WTC11 (cell line): ENCODE data around the gene RCN1. TPM values are rescaled to one million over a fixed set of nuclear protein-coding genes. Genes with fewer than 3 reads are reported as not detected.

ENCODE experiments used
- ATAC-seq: fragments of 200-7000 bp; cut with Tn5 transposase; 2 replicates; pipeline ENCODE4 v1.10.0; 2021; ENCODE audit warnings: mild to moderate bottlenecking, moderate library complexity
- CTCF ChIA-PET: fragments of 300-600 bp; sonication (Branson Sonifier 250); formaldehyde crosslinking; loops from one replicate; lab custom pipeline; 2021; ENCODE audit warnings: antibody characterized with exemption; lab: Charles Lee
- POLR2A ChIA-PET: fragments of 350-600 bp; sonication (Branson Sonifier 250); formaldehyde crosslinking; loops from one replicate; lab custom pipeline; 2021; ENCODE audit warnings: antibody characterized with exemption; lab: Charles Lee
- DNase-seq: peaks from one replicate; pipeline ENCODE4 v3.0.0; 2021; ENCODE audit warnings: low spot score
- H3K27ac Mint-ChIP-seq: 2 replicates; pipeline ENCODE4 v1.8.0; 2021; ENCODE audit warnings: mixed read lengths
- H3K27me3 Mint-ChIP-seq: 2 replicates; pipeline ENCODE4 v1.8.0; 2021; ENCODE audit warnings: low read depth, mild to moderate bottlenecking, moderate library complexity, mixed read lengths
- H3K36me3 Mint-ChIP-seq: 2 replicates; pipeline ENCODE4 v1.8.0; 2021; ENCODE audit warnings: mixed read lengths
- H3K4me1 Mint-ChIP-seq: 2 replicates; pipeline ENCODE4 v1.8.0; 2022; ENCODE audit warnings: mixed read lengths
- H3K4me3 Mint-ChIP-seq: 2 replicates; pipeline ENCODE4 v1.8.0; 2021; ENCODE audit warnings: mild to moderate bottlenecking, moderate library complexity, mixed read lengths
- H3K9me3 Mint-ChIP-seq: 2 replicates; pipeline ENCODE4 v1.8.0; 2021; ENCODE audit warnings: mixed read lengths
- CBFB ChIP-seq: sonication (generic); formaldehyde crosslinking; IDR thresholded peaks from 2 replicates; pipeline ENCODE4 v1.8.1; 2022; ENCODE audit warnings: mild to moderate bottlenecking, low read depth, missing genetic modification reagents
- FOXK1 ChIP-seq: sonication (generic); formaldehyde crosslinking; IDR thresholded peaks from 2 replicates; pipeline ENCODE4 v1.8.0; 2022; ENCODE audit warnings: mild to moderate bottlenecking, moderate library complexity, missing genetic modification reagents
- FOXP1 ChIP-seq: sonication (generic); formaldehyde crosslinking; IDR thresholded peaks from 2 replicates; pipeline ENCODE4 v1.8.0; 2022; ENCODE audit warnings: missing genetic modification reagents, mild to moderate bottlenecking, moderate library complexity, borderline replicate concordance
- MYBL2 ChIP-seq: sonication (generic); formaldehyde crosslinking; IDR thresholded peaks from 2 replicates; pipeline ENCODE4 v1.8.1; 2023; ENCODE audit warnings: mild to moderate bottlenecking, moderate library complexity, missing genetic modification reagents
- NFATC4 ChIP-seq: fragments of 250-450 bp; sonication (Bioruptor Pico); IDR thresholded peaks from 2 replicates; pipeline ENCODE4 v1.9.0; 2021; ENCODE audit warnings: mild to moderate bottlenecking
- NR2C2 ChIP-seq: sonication (generic); formaldehyde crosslinking; IDR thresholded peaks from 2 replicates; pipeline ENCODE4 v1.8.0; 2022; ENCODE audit warnings: mild to moderate bottlenecking, missing genetic modification reagents
- OVOL2 ChIP-seq: fragments of 250-450 bp; sonication (Bioruptor Pico); IDR thresholded peaks from 2 replicates; pipeline ENCODE4 v1.9.0; 2021; ENCODE audit warnings: mild to moderate bottlenecking, borderline replicate concordance
- SMAD4 ChIP-seq: sonication (generic); formaldehyde crosslinking; IDR thresholded peaks from 2 replicates; pipeline ENCODE4 v1.8.0; 2022; ENCODE audit warnings: mild to moderate bottlenecking, missing genetic modification reagents
- SP1 ChIP-seq: sonication (generic); formaldehyde crosslinking; conservative IDR thresholded peaks from 2 replicates; pipeline ENCODE4 v1.8.1; 2022; ENCODE audit warnings: missing genetic modification reagents
- TCF7 ChIP-seq: sonication (generic); formaldehyde crosslinking; IDR thresholded peaks from 2 replicates; pipeline ENCODE4 v1.8.0; 2022; ENCODE audit warnings: mild to moderate bottlenecking, low read depth, missing genetic modification reagents, moderate library complexity
- ZNF219 ChIP-seq: sonication (generic); formaldehyde crosslinking; IDR thresholded peaks from 2 replicates; pipeline ENCODE4 v1.8.0; 2023; ENCODE audit warnings: missing genetic modification reagents, mild to moderate bottlenecking, borderline replicate concordance
- ZNF232 ChIP-seq: sonication (generic); formaldehyde crosslinking; IDR thresholded peaks from 2 replicates; pipeline ENCODE4 v1.8.0; 2022; ENCODE audit warnings: mild to moderate bottlenecking, missing genetic modification reagents
- total RNA-seq: library from RNA; stranded (reverse); gene quantifications from 3 replicates; pipeline ENCODE4 v1.2.3, GENCODE V29; 2021
- TF ChIP-seq, protein P1 (sequence below): sonication (generic); formaldehyde crosslinking; IDR thresholded peaks from 2 replicates; pipeline ENCODE4 v1.8.0; 2022; ENCODE audit warnings: mild to moderate bottlenecking, missing genetic modification reagents
- TF ChIP-seq, protein P2 (sequence below): sonication (generic); formaldehyde crosslinking; conservative IDR thresholded peaks from 2 replicates; pipeline ENCODE4 v1.8.1; 2023; ENCODE audit warnings: mild to moderate bottlenecking, low read depth, missing genetic modification reagents, moderate library complexity
- TF ChIP-seq, protein P3 (sequence below): sonication (generic); formaldehyde crosslinking; IDR thresholded peaks from 2 replicates; pipeline ENCODE4 v1.8.1; 2023; ENCODE audit warnings: mild to moderate bottlenecking, missing genetic modification reagents, moderate library complexity
- TF ChIP-seq, protein P4 (sequence below): sonication (generic); formaldehyde crosslinking; IDR thresholded peaks from 2 replicates; pipeline ENCODE4 v1.8.0; 2022; ENCODE audit warnings: mild to moderate bottlenecking, missing genetic modification reagents
- TF ChIP-seq, protein P5 (sequence below): sonication (generic); formaldehyde crosslinking; IDR thresholded peaks from 2 replicates; pipeline ENCODE4 v1.8.1; 2023; ENCODE audit warnings: mild to moderate bottlenecking, missing genetic modification reagents

The RCN1 gene
- total RNA-seq, 1 experiment from 2014 or later, result 96.2 TPM

DNA sequence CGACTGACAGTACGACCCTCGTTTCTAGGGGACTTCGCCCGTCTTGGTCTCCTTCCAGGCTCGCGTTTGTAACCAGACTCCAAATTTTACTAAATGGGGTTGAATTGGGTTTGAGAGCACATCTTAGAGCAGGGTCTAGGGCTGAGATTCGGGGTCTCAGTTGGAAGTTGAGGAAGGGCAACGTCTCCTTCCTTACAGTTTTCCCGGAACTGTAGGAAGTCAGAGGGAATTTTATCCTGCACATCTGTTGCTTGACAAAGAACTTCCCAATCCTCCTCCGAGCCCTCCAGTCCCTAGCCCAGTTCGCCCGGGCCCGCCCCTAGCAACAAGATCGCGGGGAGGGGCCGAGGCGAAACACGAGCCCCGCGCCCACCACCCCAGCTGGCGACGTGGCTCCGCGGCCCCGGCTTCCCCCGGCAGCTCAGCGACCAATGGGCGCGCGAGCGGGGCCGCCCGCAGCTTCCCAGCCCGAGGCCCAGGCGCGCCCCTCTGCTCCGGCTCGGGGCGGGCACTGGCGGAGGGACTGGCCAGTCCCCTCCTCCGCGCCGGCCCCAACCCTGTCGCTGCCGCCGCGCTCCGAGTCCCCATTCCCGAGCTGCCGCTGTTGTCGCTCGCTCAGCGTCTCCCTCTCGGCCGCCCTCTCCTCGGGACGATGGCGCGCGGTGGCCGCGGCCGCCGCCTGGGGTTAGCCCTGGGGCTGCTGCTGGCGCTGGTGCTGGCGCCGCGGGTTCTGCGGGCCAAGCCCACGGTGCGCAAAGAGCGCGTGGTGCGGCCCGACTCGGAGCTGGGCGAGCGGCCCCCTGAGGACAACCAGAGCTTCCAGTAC lies at the start of gene RCN1 (continued):
- TF ChIP-seq, protein P1, sequence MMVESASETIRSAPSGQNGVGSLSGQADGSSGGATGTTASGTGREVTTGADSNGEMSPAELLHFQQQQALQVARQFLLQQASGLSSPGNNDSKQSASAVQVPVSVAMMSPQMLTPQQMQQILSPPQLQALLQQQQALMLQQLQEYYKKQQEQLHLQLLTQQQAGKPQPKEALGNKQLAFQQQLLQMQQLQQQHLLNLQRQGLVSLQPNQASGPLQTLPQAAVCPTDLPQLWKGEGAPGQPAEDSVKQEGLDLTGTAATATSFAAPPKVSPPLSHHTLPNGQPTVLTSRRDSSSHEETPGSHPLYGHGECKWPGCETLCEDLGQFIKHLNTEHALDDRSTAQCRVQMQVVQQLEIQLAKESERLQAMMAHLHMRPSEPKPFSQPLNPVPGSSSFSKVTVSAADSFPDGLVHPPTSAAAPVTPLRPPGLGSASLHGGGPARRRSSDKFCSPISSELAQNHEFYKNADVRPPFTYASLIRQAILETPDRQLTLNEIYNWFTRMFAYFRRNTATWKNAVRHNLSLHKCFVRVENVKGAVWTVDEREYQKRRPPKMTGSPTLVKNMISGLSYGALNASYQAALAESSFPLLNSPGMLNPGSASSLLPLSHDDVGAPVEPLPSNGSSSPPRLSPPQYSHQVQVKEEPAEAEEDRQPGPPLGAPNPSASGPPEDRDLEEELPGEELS (CRISPR knock-in tag), result peak; percentile 55; the same call in 1 of the 2 replicates
- no peak for TF ChIP-seq OVOL2 (CRISPR knock-in tag)
- TF ChIP-seq SP1, result peak; percentile 79
- no peak; the same call in none of the 2 replicates for TF ChIP-seq FOXK1 (CRISPR knock-in tag)
- no peak for TF ChIP-seq MYBL2
- no peak for TF ChIP-seq CBFB (CRISPR knock-in tag)
- TF ChIP-seq, protein P2, sequence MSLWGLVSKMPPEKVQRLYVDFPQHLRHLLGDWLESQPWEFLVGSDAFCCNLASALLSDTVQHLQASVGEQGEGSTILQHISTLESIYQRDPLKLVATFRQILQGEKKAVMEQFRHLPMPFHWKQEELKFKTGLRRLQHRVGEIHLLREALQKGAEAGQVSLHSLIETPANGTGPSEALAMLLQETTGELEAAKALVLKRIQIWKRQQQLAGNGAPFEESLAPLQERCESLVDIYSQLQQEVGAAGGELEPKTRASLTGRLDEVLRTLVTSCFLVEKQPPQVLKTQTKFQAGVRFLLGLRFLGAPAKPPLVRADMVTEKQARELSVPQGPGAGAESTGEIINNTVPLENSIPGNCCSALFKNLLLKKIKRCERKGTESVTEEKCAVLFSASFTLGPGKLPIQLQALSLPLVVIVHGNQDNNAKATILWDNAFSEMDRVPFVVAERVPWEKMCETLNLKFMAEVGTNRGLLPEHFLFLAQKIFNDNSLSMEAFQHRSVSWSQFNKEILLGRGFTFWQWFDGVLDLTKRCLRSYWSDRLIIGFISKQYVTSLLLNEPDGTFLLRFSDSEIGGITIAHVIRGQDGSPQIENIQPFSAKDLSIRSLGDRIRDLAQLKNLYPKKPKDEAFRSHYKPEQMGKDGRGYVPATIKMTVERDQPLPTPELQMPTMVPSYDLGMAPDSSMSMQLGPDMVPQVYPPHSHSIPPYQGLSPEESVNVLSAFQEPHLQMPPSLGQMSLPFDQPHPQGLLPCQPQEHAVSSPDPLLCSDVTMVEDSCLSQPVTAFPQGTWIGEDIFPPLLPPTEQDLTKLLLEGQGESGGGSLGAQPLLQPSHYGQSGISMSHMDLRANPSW (CRISPR knock-in tag), result no peak
- peak; percentile 32; the same call in 1 of the 2 replicates for TF ChIP-seq FOXP1 (CRISPR knock-in tag)

DNA sequence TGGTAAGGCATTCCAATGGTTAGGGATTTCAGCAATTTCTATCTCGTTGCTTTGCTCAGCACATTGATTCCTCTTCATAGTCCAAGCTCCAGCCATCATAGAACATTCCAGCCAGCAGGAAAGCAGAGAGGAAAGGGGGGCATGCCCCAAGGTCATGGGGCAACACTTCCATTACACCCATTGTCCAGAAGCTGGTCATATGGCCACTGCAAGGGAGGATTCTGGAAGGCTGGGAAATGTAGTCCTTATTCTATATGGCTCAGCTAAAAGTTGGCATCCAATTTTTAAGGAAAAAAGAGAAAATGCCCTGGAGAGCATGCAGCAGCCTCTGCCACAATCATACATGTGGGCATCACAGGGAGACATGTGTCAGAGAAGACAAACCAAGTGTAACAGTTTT lies 47.1 kb upstream of the RCN1 start:
- Mint-ChIP-seq H3K4me1 (peaks cover 22% of the 10 kb centered on the region), H3K27ac (no peak overlapping the region), H3K9me3 (peaks cover 16% of the 10 kb centered on the region), H3K4me3 (no peak overlapping the region), H3K27me3 (no peaks in the 10 kb centered on the region; the same call in 1 of the 2 replicates), H3K36me3 (no peaks in the 10 kb centered on the region)
- TF ChIP-seq NR2C2 (CRISPR knock-in tag) (no peak), ZNF219 (CRISPR knock-in tag) (no peak), ZNF232 (CRISPR knock-in tag) (no peak), SMAD4 (no peak), TCF7 (no peak), NFATC4 (no peak)
- TF ChIP-seq, protein P3, sequence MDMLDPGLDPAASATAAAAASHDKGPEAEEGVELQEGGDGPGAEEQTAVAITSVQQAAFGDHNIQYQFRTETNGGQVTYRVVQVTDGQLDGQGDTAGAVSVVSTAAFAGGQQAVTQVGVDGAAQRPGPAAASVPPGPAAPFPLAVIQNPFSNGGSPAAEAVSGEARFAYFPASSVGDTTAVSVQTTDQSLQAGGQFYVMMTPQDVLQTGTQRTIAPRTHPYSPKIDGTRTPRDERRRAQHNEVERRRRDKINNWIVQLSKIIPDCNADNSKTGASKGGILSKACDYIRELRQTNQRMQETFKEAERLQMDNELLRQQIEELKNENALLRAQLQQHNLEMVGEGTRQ (CRISPR knock-in tag), result peak; percentile 75
- TF ChIP-seq, protein P4, sequence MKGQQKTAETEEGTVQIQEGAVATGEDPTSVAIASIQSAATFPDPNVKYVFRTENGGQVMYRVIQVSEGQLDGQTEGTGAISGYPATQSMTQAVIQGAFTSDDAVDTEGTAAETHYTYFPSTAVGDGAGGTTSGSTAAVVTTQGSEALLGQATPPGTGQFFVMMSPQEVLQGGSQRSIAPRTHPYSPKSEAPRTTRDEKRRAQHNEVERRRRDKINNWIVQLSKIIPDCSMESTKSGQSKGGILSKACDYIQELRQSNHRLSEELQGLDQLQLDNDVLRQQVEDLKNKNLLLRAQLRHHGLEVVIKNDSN (CRISPR knock-in tag), result peak; percentile 74; the same call in 1 of the 2 replicates
- TF ChIP-seq, protein P5, sequence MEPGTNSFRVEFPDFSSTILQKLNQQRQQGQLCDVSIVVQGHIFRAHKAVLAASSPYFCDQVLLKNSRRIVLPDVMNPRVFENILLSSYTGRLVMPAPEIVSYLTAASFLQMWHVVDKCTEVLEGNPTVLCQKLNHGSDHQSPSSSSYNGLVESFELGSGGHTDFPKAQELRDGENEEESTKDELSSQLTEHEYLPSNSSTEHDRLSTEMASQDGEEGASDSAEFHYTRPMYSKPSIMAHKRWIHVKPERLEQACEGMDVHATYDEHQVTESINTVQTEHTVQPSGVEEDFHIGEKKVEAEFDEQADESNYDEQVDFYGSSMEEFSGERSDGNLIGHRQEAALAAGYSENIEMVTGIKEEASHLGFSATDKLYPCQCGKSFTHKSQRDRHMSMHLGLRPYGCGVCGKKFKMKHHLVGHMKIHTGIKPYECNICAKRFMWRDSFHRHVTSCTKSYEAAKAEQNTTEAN (CRISPR knock-in tag), result no peak
- ChIA-PET CTCF (interaction anchor here (1.2 to 1.3 kb wide), 2 partner anchors 37 to 85 kb away, joined by 3 to 5 read pairs; no protein-coding TSS in a partner anchor), POLR2A (no interaction called here)
- DNase-seq (no peak), ATAC-seq (no peak)
